K562 (cell line): ENCODE measurements around the gene KLK2. TPM values are rescaled to one million over a fixed set of nuclear protein-coding genes. Genes with fewer than 3 reads are reported as not detected.

ENCODE experiments used
- ATAC-seq: fragments of 200-7000 bp; cut with Tn5 transposase; 3 replicates; pipeline ENCODE4 v1.9.1; 2020; ENCODE audit warnings: moderate library complexity
- BruUV-seq: library from RNA; stranded (reverse); fragments of 400-500 nt; replicated peaks from 2 replicates; lab custom pipeline; 2021; lab: Mats Ljungman, UMichigan
- CTCF ChIA-PET: fragments of 300-600 bp; formaldehyde crosslinking; extraction: SDS; loops from one replicate; lab custom pipeline; 2021; ENCODE audit warnings: low intra/inter-chr PET ratio; lab: Yijun Ruan, JAX
- POLR2A ChIA-PET: fragments of 300-600, 350-650 bp; sonication (Branson Sonifier 250); formaldehyde crosslinking; extraction: SDS; loops from one replicate; lab custom pipeline; 2021; ENCODE audit warnings: antibody characterized with exemption, inconsistent platforms; lab: Yijun Ruan, JAX
- DNase-seq, 4 experiments: peaks; one replicate each; pipeline versions ENCODE4 v3.0.0 to v3.0.0-alpha.2; 2011 to 2018; ENCODE audit warnings: low spot score in 3 of 4, mixed read lengths in 3 of 4; ENCODE audit errors: extremely low read depth in 1 of 4
- FAIRE-seq: peaks from 2 replicates; lab custom pipeline; 2011; peaks lifted over from hg19 to GRCh38; lab: Jason Lieb, UNC
- H2AFZ ChIP-seq: 2 replicates; pipeline ENCODE4 v1.6.0; 2011; ENCODE audit warnings: low read depth, low read length, control low read depth, inconsistent platforms
- H3K27ac ChIP-seq: fragments of 200-600 bp; 3 replicates; pipeline ENCODE4 v1.8.0; 2011; ENCODE audit warnings: low read depth, mild to moderate bottlenecking, control low read depth, inconsistent platforms, low read length, moderate library complexity, mixed read lengths; ENCODE audit errors: extremely low read depth
- H3K27me3 ChIP-seq, 2 experiments: fragments of 300-600 bp in 1 of 2; 2 replicates in 1 of 2; 3 replicates in 1 of 2; pipeline versions ENCODE4 v1.6.0 to v1.8.0; 2011; ENCODE audit warnings: inconsistent platforms in 2 of 2, low read length in 2 of 2, mild to moderate bottlenecking in 1 of 2, mixed read lengths in 1 of 2, moderate library complexity in 1 of 2; ENCODE audit not compliant: control insufficient read depth in 2 of 2, insufficient read depth in 2 of 2
- H3K36me3 ChIP-seq: fragments of 300-600 bp; 3 replicates; pipeline ENCODE4 v1.8.0; 2011; ENCODE audit warnings: mild to moderate bottlenecking, low read length, inconsistent platforms; ENCODE audit not compliant: control insufficient read depth, insufficient read depth
- H3K4me1 ChIP-seq, 2 experiments: fragments of 200-600 bp in 1 of 2; replicated peaks in 1 of 2; 2 replicates in 1 of 2; 3 replicates in 1 of 2; pipeline versions ENCODE4 v1.5.1 to v1.8.0; 2011; ENCODE audit warnings: inconsistent platforms in 2 of 2, low read length in 2 of 2, mild to moderate bottlenecking in 1 of 2, mixed read lengths in 1 of 2, moderate library complexity in 1 of 2; ENCODE audit not compliant: control insufficient read depth in 2 of 2, insufficient read depth in 2 of 2
- H3K4me2 ChIP-seq: 2 replicates; pipeline ENCODE4 v1.6.1; 2011; ENCODE audit warnings: low read length, control low read depth, inconsistent platforms, mixed read lengths; ENCODE audit not compliant: insufficient read depth
- H3K4me3 ChIP-seq: fragments of 200-600 bp; sonication (generic), shearing (Covaris generic); 2 replicates; pipeline ENCODE4 v1.5.1; 2016; ENCODE audit warnings: control low read depth, inconsistent platforms
- H3K79me2 ChIP-seq: fragments of 200-600 bp; 3 replicates; pipeline ENCODE4 v1.8.0; 2011; ENCODE audit warnings: low read length, inconsistent platforms; ENCODE audit not compliant: control insufficient read depth, insufficient read depth
- H3K9ac ChIP-seq, 2 experiments: 2 replicates each; pipeline versions ENCODE4 v1.6.0 to v1.6.1; 2011; ENCODE audit warnings: low read depth in 2 of 2, low read length in 2 of 2, control low read depth in 1 of 2, inconsistent platforms in 1 of 2, mild to moderate bottlenecking in 1 of 2, mixed read lengths in 1 of 2; ENCODE audit not compliant: insufficient read depth in 1 of 2
- H3K9me1 ChIP-seq: one replicate; pipeline ENCODE4 v1.6.0; 2011; ENCODE audit warnings: inconsistent platforms, mild to moderate bottlenecking, low read length, moderate library complexity; ENCODE audit not compliant: control insufficient read depth, insufficient read depth
- H3K9me3 ChIP-seq: replicated peaks from 2 replicates; pipeline ENCODE4 v1.5.1; 2011; ENCODE audit warnings: low read depth, low read length, inconsistent platforms; ENCODE audit not compliant: control insufficient read depth, insufficient read depth
- H4K20me1 ChIP-seq: replicated peaks from 2 replicates; pipeline ENCODE4 v1.6.1; 2011; ENCODE audit warnings: low read length, inconsistent platforms, mixed read lengths; ENCODE audit not compliant: control insufficient read depth, insufficient read depth
- BRCA1 ChIP-seq, 2 experiments: fragments of 450-650 bp in 1 of 2; sonication (generic) in 1 of 2; formaldehyde crosslinking in 1 of 2; IDR thresholded peaks; 2 replicates each; pipeline versions ENCODE4 v1.5.0 to v1.6.1; 2017 to 2020; ENCODE audit warnings: mild to moderate bottlenecking in 1 of 2, missing genetic modification reagents in 1 of 2
- ETV1 ChIP-seq: fragments of 450-650 bp; conservative IDR thresholded peaks from 2 replicates; pipeline ENCODE4 v1.6.1; 2016; ENCODE audit warnings: missing genetic modification characterization, control low read depth, low read depth, missing compliant biosample characterization
- JUND ChIP-seq, 2 experiments: IDR thresholded peaks; 2 replicates in 1 of 2; 3 replicates in 1 of 2; pipeline ENCODE4 v1.6.1; 2011; ENCODE audit warnings: borderline replicate concordance in 2 of 2, low read depth in 2 of 2, low read length in 2 of 2, improper control_type of control experiment in 1 of 2, missing biosample characterization in 1 of 2, missing genetic modification characterization in 1 of 2, missing genetic modification reagents in 1 of 2
- KDM4B ChIP-seq, 2 experiments: fragments of 450-650 bp in 1 of 2; sonication (generic) in 1 of 2; IDR thresholded peaks; 2 replicates each; pipeline ENCODE4 v1.6.1; 2016 to 2017; ENCODE audit warnings: borderline replicate concordance in 2 of 2, antibody characterized with exemption in 1 of 2, low read depth in 1 of 2, mild to moderate bottlenecking in 1 of 2
- SREBF1 ChIP-seq: fragments of 150-350 bp; IDR thresholded peaks from 2 replicates; pipeline ENCODE4 v1.6.1; 2014; ENCODE audit warnings: antibody characterized with exemption, low read depth, low read length, borderline replicate concordance
- VEZF1 ChIP-seq: fragments of 200-800 bp; sonication (Bioruptor generic); IDR thresholded peaks from 2 replicates; pipeline ENCODE4 v1.6.1; 2017; ENCODE audit warnings: missing genetic modification characterization, missing compliant biosample characterization
- ZNF395 ChIP-seq: fragments of 200-800 bp; sonication (Bioruptor generic); IDR thresholded peaks from 2 replicates; pipeline ENCODE4 v1.6.1; 2017; ENCODE audit warnings: missing genetic modification characterization, missing compliant biosample characterization
- WGBS: fragments of 100-300 bp; shearing (Covaris generic); methylation state at CpG from one replicate; pipeline ENCODE4 v1.1.6; 2016; ENCODE audit warnings: low coverage, mixed read lengths; ENCODE audit not compliant: insufficient coverage; ENCODE audit errors: missing lambda C conversion rate; 5-methylcytosine and 5-hydroxymethylcytosine counted together
- in situ Hi-C: fragments of 300-500 bp; cut with MboI; formaldehyde crosslinking; loops from 4 replicates; pipeline ENCODE4 v1.15.0; 2018; ENCODE audit warnings: inconsistent platforms, mixed read lengths
- intact Hi-C: fragments of 100-400 bp; cut with micrococcal nuclease; formaldehyde crosslinking; loops from 2 replicates; pipeline ENCODE4 v1.14.2; 2022
- polyA plus RNA-seq, 8 experiments: library from polyadenylated mRNA; depleted of rRNA in 4 of 8; stranded (reverse) in 5 of 8; unstranded in 3 of 8; fragments of >200 nt; fragmentation: Nextera tagmentation in 2 of 8; fragmentation: Illumina TruSeq in 1 of 8; extraction: Ambion mirVana in 2 of 8; extraction: Trizol in 1 of 8; gene quantifications; 2 replicates each; pipeline versions ENCODE4 v1.2.1 to v1.2.3, GENCODE V29; 2011 to 2014; ENCODE audit warnings: inconsistent platforms in 1 of 8, missing spikeins in 1 of 8
- total RNA-seq, 7 experiments: library from RNA; depleted of rRNA in 6 of 7; stranded (reverse); fragments of >200 nt in 6 of 7; fragmentation: Illumina TruSeq in 2 of 7; extraction: Trizol in 2 of 7; gene quantifications; 2 replicates each; pipeline versions ENCODE4 v1.2.1 to v1.2.3, GENCODE V29; 2011 to 2021; ENCODE audit warnings: low replicate concordance in 1 of 7
- TF ChIP-seq, protein P1 (sequence below): fragments of 450-650 bp; IDR thresholded peaks from 2 replicates; pipeline ENCODE4 v1.6.1; 2016; ENCODE audit warnings: borderline replicate concordance
- TF ChIP-seq, protein P2 (sequence below): fragments of 250-450 bp; sonication (Bioruptor Pico); IDR thresholded peaks from 2 replicates; pipeline ENCODE4 v1.4.0; 2020; ENCODE audit warnings: mild to moderate bottlenecking, moderate library complexity, borderline replicate concordance

Gene KLK2
- total and polyA plus RNA-seq, 9 of the 15 experiments (the other 6 are each of a cell fraction or from before 2014, with no cell fraction given) = 0.11 to 0.47 (median 0.23) TPM; not detected in 1

DNA sequence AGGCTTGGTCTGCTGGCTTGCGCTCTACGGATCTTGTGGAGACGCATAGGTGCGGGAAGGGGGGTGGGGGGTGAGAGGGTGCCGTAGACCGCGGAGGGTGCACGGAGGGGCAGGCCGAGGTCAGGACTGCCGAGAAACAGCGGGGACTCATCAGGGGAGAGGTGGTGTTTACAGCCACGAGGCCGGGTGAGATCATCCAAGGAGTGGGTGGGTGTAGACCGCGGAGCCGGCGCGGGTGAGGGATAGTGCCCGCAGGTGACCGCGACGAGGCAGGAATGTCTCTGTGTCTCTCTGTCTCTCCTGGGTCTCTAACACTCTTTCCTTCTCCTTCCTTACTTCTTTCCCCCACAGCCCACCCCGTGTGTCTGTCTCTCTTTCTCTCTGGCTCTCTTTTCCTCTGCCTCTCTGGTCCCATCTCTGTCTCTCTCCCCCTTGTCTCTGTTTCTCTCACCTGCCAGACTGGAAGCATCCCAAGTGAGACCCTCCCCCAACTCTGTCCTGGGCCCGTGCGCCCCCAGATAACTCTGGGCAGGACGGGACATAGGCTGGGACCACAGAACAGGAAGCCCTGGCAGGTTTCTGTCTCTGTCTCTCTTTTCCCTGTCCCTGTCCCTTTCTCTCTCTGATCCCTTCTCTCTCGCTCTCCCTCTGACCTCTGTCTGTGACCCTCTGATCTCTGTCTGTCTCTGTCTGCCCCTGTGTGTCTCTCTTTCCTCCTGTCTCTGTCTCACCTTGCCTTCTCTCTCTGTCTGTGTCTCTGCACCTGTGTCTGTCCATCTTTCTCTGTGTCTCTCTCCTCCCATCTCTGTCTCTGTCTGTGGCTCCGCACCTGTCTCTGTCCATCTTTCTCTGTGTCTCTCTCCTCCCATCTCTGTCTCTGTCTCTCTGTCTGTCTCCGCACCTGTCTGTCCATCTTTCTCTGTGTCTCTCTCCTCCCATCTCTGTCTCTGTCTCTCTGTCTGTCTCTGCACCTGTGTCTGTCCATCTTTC lies 39.8 kb downstream of the KLK2 start:
- Histone ChIP-seq H3K79me2 (no peaks in the 10 kb centered on the region), H3K4me3 (no peak overlapping the region), H3K36me3 (no peaks in the 10 kb centered on the region), H3K4me2 (no peak overlapping the region), H4K20me1 (peaks cover 3% of the 10 kb centered on the region; the same call in 1 of the 2 replicates), H3K27ac (no peak overlapping the region), H2AFZ (no peak overlapping the region), H3K9me3 (no peaks in the 10 kb centered on the region), H3K4me1 (peaks cover 0 to 28% of the 10 kb centered on the region in 2 experiments; a peak in 3 of 5 replicates), H3K27me3 (peaks cover 27 to 61% of the 10 kb centered on the region in 2 experiments), H3K9me1 (no peaks in the 10 kb centered on the region), H3K9ac (no peak overlapping the region)
- 4% methylated on average over 25 of the region's 29 CpGs for WGBS
- FAIRE-seq (no peak), ATAC-seq (no peak), DNase-seq (peak in 2 of 4 experiments; percentile 28 to 31)
- intact Hi-C loops (no loop called here), in situ Hi-C loops (loop anchor here (10.0 kb wide), 1 partner anchor 378 kb away; no protein-coding TSS in a partner anchor)
- POLR2A ChIA-PET = interaction anchor here (0.6 to 1.8 kb wide), 4 partner anchors 9 to 181 kb away, joined by 3 to 5 read pairs (median 4); no protein-coding TSS in a partner anchor
- CTCF ChIA-PET = no interaction called here
- no TSS peak for BruUV-seq
- TF ChIP-seq, protein P1, sequence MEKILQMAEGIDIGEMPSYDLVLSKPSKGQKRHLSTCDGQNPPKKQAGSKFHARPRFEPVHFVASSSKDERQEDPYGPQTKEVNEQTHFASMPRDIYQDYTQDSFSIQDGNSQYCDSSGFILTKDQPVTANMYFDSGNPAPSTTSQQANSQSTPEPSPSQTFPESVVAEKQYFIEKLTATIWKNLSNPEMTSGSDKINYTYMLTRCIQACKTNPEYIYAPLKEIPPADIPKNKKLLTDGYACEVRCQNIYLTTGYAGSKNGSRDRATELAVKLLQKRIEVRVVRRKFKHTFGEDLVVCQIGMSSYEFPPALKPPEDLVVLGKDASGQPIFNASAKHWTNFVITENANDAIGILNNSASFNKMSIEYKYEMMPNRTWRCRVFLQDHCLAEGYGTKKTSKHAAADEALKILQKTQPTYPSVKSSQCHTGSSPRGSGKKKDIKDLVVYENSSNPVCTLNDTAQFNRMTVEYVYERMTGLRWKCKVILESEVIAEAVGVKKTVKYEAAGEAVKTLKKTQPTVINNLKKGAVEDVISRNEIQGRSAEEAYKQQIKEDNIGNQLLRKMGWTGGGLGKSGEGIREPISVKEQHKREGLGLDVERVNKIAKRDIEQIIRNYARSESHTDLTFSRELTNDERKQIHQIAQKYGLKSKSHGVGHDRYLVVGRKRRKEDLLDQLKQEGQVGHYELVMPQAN = no peak
- TF ChIP-seq BRCA1 (IDR thresholded peaks at IDR 0.05) (no peak), BRCA1 (CRISPR knock-in tag; IDR thresholded peaks at IDR 0.05) (no peak), SREBF1 (no peak), ETV1 (no peak), JUND (IDR thresholded peaks at IDR 0.05; ENCODE audit: borderline replicate concordance, low read depth, low read length) (peak; percentile 16; the same call in 1 of the 2 replicates), JUND (tag; IDR thresholded peaks at IDR 0.05; ENCODE audit: borderline replicate concordance, low read depth, low read length) (no peak), KDM4B (IDR thresholded peaks at IDR 0.05; ENCODE audit: borderline replicate concordance in 2 of 2, low read depth in 1 of 2) (no peak), ZNF395 (no peak), VEZF1 (CRISPR knock-in tag) (0 out of 2 replicates have a peak, but pooled peaks have one; percentile 11)
- TF ChIP-seq, protein P2, sequence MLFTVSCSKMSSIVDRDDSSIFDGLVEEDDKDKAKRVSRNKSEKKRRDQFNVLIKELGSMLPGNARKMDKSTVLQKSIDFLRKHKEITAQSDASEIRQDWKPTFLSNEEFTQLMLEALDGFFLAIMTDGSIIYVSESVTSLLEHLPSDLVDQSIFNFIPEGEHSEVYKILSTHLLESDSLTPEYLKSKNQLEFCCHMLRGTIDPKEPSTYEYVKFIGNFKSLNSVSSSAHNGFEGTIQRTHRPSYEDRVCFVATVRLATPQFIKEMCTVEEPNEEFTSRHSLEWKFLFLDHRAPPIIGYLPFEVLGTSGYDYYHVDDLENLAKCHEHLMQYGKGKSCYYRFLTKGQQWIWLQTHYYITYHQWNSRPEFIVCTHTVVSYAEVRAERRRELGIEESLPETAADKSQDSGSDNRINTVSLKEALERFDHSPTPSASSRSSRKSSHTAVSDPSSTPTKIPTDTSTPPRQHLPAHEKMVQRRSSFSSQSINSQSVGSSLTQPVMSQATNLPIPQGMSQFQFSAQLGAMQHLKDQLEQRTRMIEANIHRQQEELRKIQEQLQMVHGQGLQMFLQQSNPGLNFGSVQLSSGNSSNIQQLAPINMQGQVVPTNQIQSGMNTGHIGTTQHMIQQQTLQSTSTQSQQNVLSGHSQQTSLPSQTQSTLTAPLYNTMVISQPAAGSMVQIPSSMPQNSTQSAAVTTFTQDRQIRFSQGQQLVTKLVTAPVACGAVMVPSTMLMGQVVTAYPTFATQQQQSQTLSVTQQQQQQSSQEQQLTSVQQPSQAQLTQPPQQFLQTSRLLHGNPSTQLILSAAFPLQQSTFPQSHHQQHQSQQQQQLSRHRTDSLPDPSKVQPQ (CRISPR knock-in tag) = no peak
